ENCODE measurements around the gene DSG3.

- TF ChIP-seq SP1 (IDR thresholded peaks at IDR 0.05; ENCODE audit: low read depth) (no peak), EZH2 (IDR thresholded peaks at IDR 0.05) (no peak), ZBTB33 (IDR thresholded peaks at IDR 0.05; ENCODE audit: extremely low read depth, insufficient replicate concordance, low read length) (no peak), POLR2AphosphoS5 (IDR thresholded peaks at IDR 0.05; ENCODE audit: low read depth, low read length) (no peak), CTCF (IDR thresholded peaks at IDR 0.05 in 2 of 3, conservative IDR thresholded peaks at IDR 0.05 in 1 of 3; ENCODE audit: borderline replicate concordance in 1 of 3, insufficient read depth in 1 of 3, low read depth in 2 of 3, low read length in 2 of 3) (no peak), REST (IDR thresholded peaks at IDR 0.05; ENCODE audit: low read depth) (no peak), JUND (IDR thresholded peaks at IDR 0.05) (no peak), CEBPB (IDR thresholded peaks at IDR 0.05; ENCODE audit: low read depth) (no peak), ZNF274 (IDR thresholded peaks at IDR 0.05; ENCODE audit: low read depth, low read length) (no peak)
Measured at GRCh38 chr18:31426871-31427406, 20.6 kb upstream of the DSG3 start.
